Esophagus (tissue), 2 donors: Measurements from ENCODE around the gene METTL24. TPM values are rescaled to one million over a fixed set of nuclear protein-coding genes. Genes with fewer than 3 reads are reported as not detected.

Experiments used
- H3K27ac ChIP-seq, 2 donors: one replicate each; pipeline ENCODE4 v1.5.1; 2013; ENCODE audit warnings: low read depth in 2 of 2, mild to moderate bottlenecking in 2 of 2, inconsistent platforms in 1 of 2, low read length in 1 of 2, moderate library complexity in 1 of 2
- H3K27me3 ChIP-seq, 2 donors: one replicate each; pipeline ENCODE4 v1.6.1; 2013; ENCODE audit warnings: low read length in 2 of 2, control low read depth in 1 of 2, mild to moderate bottlenecking in 1 of 2; ENCODE audit not compliant: insufficient read depth in 2 of 2, control insufficient read depth in 1 of 2
- H3K36me3 ChIP-seq, 2 donors: one replicate each; pipeline ENCODE4 v1.6.1; 2013; ENCODE audit warnings: low read length in 1 of 2; ENCODE audit not compliant: control insufficient read depth in 2 of 2, insufficient read depth in 2 of 2
- H3K4me1 ChIP-seq, 2 donors: one replicate each; pipeline ENCODE4 v1.6.1; 2013; ENCODE audit warnings: low read length in 1 of 2; ENCODE audit not compliant: control insufficient read depth in 2 of 2, insufficient read depth in 2 of 2
- H3K4me3 ChIP-seq, 2 donors: one replicate each; pipeline ENCODE4 v1.5.1; 2013; ENCODE audit warnings: low read length in 2 of 2, mild to moderate bottlenecking in 2 of 2, low read depth in 1 of 2, moderate library complexity in 1 of 2
- H3K9me3 ChIP-seq, 2 donors: one replicate each; pipeline ENCODE4 v1.6.1; 2013; ENCODE audit warnings: mild to moderate bottlenecking in 2 of 2, low read depth in 1 of 2, low read length in 1 of 2, moderate library complexity in 1 of 2; ENCODE audit not compliant: control insufficient read depth in 2 of 2, insufficient read depth in 1 of 2
- WGBS, 2 donors: extraction: QIAGEN DNeasy Blood & Tissue Kit; methylation state at CpG; one replicate each; pipeline ENCODE4 v1.1.7; 2013; 5-methylcytosine and 5-hydroxymethylcytosine counted together
- polyA plus RNA-seq, 2 donors: library from polyadenylated mRNA; stranded (reverse); fragments of 200-250 nt; gene quantifications; one replicate each; pipeline ENCODE4 v1.2.3, GENCODE V29; 2013
- donor health status: healthy with polysubstance abuse.
- donor health status: Bipolar disorder and iron deficiency.

Gene METTL24
- polyA plus RNA-seq, 2 donors = 0.14 to 0.34 TPM

GRCh38 chr6:110390404-110390803 is 32.3 kb upstream of the METTL24 start:
- no peak overlapping the region for H3K4me3 ChIP-seq
- no peak overlapping the region for H3K27ac ChIP-seq
- H3K36me3 ChIP-seq = no peaks in the 10 kb centered on the region
- no peaks in the 10 kb centered on the region for H3K27me3 ChIP-seq
- H3K9me3 ChIP-seq = no peaks in the 10 kb centered on the region
- 35 to 41% methylated on average over 2 of the region's 2 CpGs for WGBS, 2 donors
- no peaks in the 10 kb centered on the region for H3K4me1 ChIP-seq

DNA sequence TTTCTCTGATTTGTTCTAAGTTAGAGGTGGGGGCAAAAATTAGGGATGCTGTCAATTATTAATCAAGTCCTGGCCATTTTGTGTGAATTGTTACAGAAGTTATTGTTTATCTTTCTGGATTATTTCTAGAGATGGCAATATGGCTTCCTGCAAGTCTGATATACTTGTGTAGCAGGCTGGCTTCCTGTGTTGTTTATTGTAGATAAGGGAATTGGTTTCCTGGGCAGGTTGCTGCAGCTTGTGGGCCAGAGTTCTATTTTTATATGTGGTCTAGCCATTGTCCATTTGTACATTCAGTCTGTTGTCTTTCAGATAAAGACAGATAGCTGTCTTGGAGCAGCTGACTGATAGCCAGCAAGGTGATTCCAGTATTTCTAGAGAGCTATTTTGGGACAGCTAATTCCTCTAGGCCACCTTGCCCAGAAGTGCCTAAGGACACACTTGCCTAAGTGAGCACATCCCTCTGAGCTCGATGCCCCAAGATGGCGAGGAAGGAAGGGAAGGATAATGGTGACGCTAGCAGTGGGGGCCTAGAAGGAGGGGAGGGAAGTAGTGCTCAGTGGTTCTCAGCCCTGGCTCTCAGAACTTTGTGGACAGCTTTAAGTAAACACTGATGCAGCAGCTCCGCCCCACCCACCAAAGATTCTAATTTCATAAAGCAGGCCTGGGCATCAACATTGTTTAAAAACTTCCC is 31.7 kb upstream of the METTL24 start:
- Histone ChIP-seq H3K4me1 (no peaks in the 10 kb centered on the region), H3K9me3 (no peaks in the 10 kb centered on the region), H3K36me3 (no peaks in the 10 kb centered on the region), H3K27ac (no peak overlapping the region), H3K27me3 (no peaks in the 10 kb centered on the region), H3K4me3 (no peak overlapping the region)
- 72 to 76% methylated on average over 4 of the region's 4 CpGs for WGBS, 2 donors

DNA sequence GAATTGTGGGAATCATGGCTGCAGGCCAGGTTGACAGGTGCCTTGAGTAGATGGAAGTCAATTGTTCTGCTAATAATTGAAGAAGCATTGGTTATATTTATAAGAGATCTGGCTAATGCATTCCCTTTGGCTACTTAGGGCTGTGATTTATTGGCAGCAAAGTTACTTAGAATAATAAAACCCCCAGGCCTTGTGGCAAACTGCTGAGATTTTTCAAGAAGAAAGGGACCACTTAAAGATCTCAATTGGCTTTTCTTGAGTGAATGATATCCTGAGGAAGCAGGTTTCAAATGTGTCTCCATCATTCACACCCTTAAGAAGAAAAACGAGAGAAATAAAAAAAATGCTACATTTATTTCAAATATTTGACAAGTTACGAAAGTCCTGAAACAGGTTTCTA is 29.8 kb upstream of the METTL24 start:
- H3K36me3 ChIP-seq = no peaks in the 10 kb centered on the region
- WGBS, 2 donors = 78 to 80% methylated on average over 2 of the region's 2 CpGs

DNA sequence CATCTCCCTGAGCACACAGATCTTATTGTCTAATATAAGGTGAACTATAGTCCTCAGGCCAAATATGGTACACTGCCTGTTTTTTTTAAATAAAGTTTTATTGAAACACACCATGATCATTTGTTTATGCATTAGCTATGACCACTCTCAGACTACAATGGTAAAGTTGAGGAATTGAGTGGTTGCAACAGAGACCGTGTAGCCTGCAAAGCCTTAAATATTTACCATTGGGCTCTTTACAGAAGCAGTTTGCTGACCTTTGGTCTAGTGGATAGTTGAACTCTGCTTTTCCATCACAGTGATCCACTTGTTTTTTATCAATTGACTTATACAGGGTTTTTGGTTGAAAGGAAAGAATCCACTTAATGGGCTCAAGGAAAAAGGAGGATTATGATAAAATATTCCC is 27.3 kb upstream of the METTL24 start:
- Histone ChIP-seq H3K27ac (no peak overlapping the region), H3K4me3 (no peak overlapping the region), H3K27me3 (no peaks in the 10 kb centered on the region), H3K9me3 (no peaks in the 10 kb centered on the region), H3K4me1 (no peaks in the 10 kb centered on the region), H3K36me3 (no peaks in the 10 kb centered on the region)
- 71 to 80% methylated on average over 1 of the region's 1 CpG for WGBS, 2 donors

More for the DNA sequence above, 29.8 kb upstream of the METTL24 start:
- no peak overlapping the region for H3K4me3 ChIP-seq
- H3K9me3 ChIP-seq = no peaks in the 10 kb centered on the region
- H3K27me3 ChIP-seq = no peaks in the 10 kb centered on the region
- H3K4me1 ChIP-seq = no peaks in the 10 kb centered on the region
- no peak overlapping the region for H3K27ac ChIP-seq

DNA sequence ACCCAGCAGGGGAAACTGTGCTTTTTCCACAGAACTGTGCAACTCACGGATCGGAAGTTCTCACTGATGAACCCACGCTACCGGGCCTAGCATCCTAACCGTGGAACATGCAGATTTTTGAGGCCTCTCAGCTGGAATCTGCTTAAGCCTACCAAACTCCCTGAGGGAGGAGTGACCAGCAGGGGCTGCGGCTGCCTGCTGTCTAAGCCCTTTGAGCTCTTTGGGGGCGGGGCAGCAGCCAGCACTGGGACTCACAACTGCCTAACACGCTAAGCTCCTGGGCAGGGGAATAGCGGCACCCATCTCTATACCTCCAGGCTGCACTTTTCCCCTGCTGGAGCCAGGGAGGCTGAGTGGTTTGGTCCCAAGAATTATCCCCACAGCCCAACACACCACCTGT is 20.4 kb upstream of the METTL24 start:
- Histone ChIP-seq H3K4me3 (no peak overlapping the region), H3K27me3 (no peaks in the 10 kb centered on the region), H3K27ac (no peak overlapping the region), H3K9me3 (no peaks in the 10 kb centered on the region), H3K4me1 (no peaks in the 10 kb centered on the region), H3K36me3 (no peaks in the 10 kb centered on the region)
- 73 to 88% methylated on average over 9 of the region's 9 CpGs for WGBS, 2 donors

DNA sequence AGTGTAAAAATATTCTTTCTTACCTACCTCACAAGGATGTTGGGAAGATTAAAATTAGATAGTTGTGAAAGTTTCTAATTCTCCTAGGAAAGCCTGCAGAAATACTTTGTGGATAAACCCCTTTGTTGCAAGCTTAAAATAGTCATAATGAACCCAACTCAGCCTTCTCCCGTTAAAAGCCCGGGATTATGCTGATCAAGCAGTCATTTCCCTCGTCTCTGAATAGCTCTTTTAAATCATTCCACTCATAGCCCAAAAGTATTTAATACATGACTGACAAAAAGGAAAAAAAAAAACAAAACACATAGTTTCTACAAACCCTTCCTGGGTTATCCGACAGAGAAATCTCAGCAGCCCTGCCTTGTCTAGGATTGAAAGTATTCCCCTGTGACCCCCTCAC is 10.9 kb upstream of the METTL24 start:
- Histone ChIP-seq H3K27ac (no peak overlapping the region), H3K9me3 (no peaks in the 10 kb centered on the region), H3K27me3 (no peaks in the 10 kb centered on the region), H3K4me3 (no peak overlapping the region), H3K36me3 (no peaks in the 10 kb centered on the region), H3K4me1 (no peaks in the 10 kb centered on the region)
- WGBS, 2 donors = 29 to 44% methylated on average over 4 of the region's 4 CpGs

DNA sequence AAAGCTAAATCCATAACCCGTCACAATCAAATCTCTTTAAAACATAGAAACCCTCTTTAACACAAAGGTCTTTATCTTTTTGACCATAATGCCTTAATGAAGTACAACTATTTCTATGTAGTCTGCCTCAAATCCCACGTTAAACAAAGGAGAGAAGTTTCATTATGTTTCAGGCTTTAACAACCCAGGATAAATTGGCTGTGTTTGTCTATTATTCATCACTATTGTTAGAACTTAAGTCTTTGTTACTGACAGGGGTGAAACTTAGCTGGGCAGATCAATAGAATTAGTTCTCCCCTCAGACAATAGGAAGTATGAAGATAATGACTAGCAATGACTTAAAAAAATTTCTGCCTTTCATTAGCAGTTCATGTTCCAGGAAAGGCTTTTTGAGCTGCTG is 10.1 kb upstream of the METTL24 start:
- H3K9me3 ChIP-seq = no peaks in the 10 kb centered on the region
- H3K4me3 ChIP-seq = no peak overlapping the region
- no peaks in the 10 kb centered on the region for H3K4me1 ChIP-seq
- no peak overlapping the region for H3K27ac ChIP-seq
- WGBS, 2 donors = 50 to 55% methylated on average over 2 of the region's 2 CpGs
- H3K27me3 ChIP-seq = no peaks in the 10 kb centered on the region
- H3K36me3 ChIP-seq = no peaks in the 10 kb centered on the region

DNA sequence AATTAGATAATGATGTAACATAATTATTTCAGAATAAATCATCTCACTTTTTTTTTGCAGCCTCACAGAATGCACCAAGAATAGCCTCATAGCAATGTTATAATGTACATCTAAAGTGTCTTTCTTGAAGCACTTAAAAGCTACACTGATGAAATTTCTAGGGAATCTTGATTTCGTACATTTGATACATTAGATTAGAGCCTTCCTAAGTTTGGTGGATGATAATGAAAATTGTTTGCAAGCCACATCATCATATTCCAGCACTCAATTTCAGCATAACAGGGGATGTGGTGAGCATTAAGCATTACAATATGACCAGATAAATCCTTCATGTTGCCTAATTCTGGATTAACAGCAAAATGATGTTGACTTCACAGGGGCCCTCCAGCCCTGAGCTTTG is 9.7 kb upstream of the METTL24 start:
- no peak overlapping the region for H3K27ac ChIP-seq
- WGBS, 2 donors = 91 to 94% methylated on average over 1 of the region's 1 CpG
- no peak overlapping the region for H3K4me3 ChIP-seq
- H3K27me3 ChIP-seq = no peaks in the 10 kb centered on the region
- H3K9me3 ChIP-seq = no peaks in the 10 kb centered on the region
- H3K4me1 ChIP-seq = no peaks in the 10 kb centered on the region
- H3K36me3 ChIP-seq = no peaks in the 10 kb centered on the region

GRCh38 chr6:110366975-110367374 is 8.8 kb upstream of the METTL24 start:
- no peaks in the 10 kb centered on the region for H3K27me3 ChIP-seq
- H3K4me1 ChIP-seq = no peaks in the 10 kb centered on the region
- 88 to 94% methylated on average over 2 of the region's 2 CpGs for WGBS, 2 donors
- no peak overlapping the region for H3K27ac ChIP-seq
- H3K4me3 ChIP-seq = no peak overlapping the region
- no peaks in the 10 kb centered on the region for H3K9me3 ChIP-seq
- H3K36me3 ChIP-seq = no peaks in the 10 kb centered on the region

- Histone ChIP-seq H3K9me3 (no peaks in the 10 kb centered on the region), H3K4me1 (no peaks in the 10 kb centered on the region), H3K4me3 (no peak overlapping the region), H3K27ac (no peak overlapping the region), H3K36me3 (no peaks in the 10 kb centered on the region), H3K27me3 (no peaks in the 10 kb centered on the region)
- 63 to 77% methylated on average over 2 of the region's 2 CpGs for WGBS, 2 donors
These were observed 8.1 kb upstream of the METTL24 start for GRCh38 chr6:110366256-110366655.
